GM21423 (cell line): Measurements from ENCODE around the gene HERC4.
"Not testable (repeated sequence)": the region's sequence is repeated elsewhere in the genome, so short reads cannot be mapped to it uniquely, and the experiment has no call there.

Experiments
- ATAC-seq: cut with Tn5 transposase; IDR thresholded peaks from one replicate; pipeline ENCODE4 v1.9.1; 2021; ENCODE audit warnings: mild to moderate bottlenecking, moderate library complexity; ENCODE audit not compliant: unreplicated experiment

The HERC4 gene

DNA sequence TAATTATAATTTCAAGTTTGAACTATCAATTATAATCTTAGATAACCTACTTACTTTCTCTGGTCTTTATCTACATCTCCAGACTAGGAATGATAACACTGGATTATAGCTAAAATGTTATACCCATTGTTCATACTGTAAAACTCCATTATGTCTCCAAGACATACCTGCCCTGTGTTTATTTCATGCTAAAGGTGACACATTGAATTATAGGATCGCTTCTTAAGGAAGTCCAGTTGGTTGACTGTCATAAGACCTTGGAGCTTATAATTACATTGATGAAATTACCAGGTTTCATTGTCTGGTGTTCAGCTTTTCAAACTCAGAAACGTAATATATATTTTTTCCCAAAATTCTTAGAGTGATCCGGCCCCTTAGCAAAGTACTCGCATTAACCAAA is 15.5 kb upstream of the HERC4 start:
- no peak for ATAC-seq

DNA sequence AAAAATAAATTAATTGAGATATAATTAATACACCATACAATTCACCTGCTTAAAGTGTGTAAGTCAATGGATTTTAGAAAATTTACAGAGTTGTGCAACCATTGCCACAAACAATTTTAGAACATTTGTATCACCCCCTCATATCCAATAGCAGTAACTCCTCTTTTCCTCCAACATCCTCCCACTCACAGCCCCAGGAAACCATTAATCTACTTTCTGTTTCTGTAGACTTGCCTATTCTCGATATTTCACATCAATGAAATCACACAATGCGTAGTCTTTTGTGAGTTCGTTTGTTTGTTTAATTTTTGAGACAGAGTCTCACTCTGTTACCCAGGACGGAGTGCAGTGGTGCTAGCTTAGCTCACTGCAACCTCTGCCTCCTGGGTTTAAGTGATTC is 13.7 kb upstream of the HERC4 start:
- ATAC-seq, result no peak

DNA sequence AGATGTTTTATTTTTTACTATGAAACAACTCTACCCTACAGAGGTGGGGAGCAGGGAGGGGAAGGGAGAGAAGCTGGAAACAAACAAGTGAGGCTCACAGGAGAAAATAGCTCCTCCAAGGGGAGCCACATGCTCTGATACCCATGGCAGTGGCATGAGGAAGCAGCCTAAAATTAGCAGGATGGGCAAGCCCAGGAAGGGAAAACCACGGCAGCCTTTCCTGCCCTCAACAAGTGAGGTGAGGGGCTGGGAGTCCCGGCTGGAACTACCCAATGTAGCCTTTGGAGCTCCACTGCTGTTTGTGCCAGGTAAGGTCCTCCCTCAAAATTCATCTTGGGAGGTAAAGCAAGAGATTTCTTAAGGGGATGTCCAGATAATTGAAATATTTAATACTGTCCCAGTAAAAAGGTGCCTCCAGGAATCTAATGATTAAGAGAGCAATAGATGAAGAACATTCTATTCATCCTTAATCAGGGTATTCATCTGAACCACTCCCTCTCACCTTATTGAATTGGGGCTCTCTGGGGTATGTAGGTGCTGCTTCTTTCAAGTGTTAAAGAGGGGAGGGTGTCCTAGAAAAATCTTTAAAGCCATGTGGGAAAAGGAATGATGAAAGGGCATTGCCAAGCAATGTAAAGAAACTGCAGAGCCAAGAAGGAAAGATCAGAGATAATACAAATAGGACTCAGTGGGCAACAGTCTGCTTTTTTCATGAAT is 12.8 kb upstream of the HERC4 start:
- ATAC-seq, result no peak

DNA sequence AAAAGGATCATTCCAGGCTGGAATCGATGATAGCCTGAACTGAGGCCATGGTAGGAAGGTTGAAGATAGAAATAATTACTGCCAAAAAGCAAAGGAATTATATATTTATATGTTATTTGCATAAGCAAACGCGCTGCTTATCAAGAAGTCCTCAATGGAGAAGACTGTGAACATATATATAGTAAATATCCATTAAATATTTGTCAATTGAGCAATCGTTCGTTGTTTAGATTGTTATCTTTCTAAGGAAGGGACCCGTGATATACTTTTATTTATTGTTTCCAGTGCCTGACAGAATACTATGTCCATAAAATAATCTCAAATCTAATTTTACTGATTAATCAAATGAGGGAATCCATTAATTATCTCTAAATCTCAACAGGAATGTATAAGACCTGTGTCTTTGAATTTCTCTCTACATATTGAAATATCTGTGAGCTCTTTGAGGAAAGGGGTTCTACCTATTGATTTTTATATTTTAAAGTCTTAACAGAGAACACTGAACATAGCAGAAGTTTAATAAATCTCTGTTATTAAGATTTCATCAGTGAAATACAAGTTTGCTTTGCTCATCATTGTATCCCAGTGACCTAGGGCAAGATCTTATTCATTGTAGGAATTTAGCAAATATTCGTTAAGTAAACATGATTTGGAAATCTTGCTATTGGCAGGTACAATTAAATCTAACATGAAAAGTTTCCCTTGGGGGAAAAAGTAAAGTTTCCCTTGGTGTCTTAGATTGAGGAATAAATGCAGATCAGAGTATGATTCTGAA is 12.0 kb upstream of the HERC4 start:
- no peak for ATAC-seq

DNA sequence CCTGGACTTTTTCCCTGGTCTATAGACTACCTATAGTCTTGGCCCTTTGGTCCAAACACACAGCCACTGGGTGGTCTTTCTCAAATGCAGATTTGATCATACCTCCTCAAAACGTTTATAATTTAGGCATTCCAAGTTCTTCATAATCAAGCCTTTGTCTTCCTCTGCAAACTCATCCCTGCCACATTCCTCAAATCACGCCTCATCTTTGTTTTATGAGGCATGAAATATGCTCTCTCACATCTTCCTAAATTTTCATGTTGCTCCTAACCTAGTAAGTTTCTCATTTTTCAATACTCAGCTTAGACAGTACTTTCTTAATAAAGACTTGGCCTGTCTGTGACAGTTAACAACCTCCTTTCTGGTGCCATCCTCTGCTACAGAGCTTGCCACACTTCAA is 10.9 kb upstream of the HERC4 start:
- no peak for ATAC-seq

DNA sequence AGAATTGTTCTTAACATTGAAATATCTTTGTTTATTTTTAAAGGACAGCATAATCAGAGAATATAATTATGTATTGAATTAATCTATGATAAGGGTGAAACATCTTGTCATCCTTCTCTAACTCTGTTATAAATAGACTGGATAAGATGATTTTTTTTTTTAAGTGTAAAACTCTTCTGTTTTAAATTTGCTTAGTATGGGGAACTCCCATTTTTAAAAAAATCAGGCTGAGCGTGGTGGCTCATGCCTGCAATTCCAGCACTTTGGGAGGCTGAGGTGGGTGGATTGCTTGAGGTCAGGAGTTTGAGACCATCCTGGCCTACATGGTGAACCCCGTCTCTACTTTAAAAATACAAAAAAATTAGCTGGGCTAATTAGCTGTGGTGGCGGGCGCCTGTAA is 9.4 kb upstream of the HERC4 start:
- ATAC-seq, result no peak

DNA sequence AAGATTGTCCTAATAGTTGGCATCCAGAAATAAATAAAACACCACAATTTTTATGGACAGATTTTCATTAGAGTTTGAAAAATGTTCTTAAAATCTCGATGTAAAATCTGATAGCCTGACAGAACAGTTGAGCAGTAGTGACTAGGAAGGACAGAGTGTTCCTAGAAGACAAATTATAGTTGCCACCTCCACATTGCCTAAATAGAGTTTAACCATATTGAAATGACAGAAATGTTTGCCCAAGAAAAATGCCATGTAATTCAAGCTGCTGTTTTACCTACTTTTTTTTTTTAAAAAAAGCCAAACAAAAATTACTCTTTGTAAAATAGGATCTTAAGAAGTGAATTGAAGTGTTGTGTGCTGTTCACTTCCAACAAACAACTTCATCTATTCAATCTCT is 8.9 kb upstream of the HERC4 start:
- no peak for ATAC-seq

DNA sequence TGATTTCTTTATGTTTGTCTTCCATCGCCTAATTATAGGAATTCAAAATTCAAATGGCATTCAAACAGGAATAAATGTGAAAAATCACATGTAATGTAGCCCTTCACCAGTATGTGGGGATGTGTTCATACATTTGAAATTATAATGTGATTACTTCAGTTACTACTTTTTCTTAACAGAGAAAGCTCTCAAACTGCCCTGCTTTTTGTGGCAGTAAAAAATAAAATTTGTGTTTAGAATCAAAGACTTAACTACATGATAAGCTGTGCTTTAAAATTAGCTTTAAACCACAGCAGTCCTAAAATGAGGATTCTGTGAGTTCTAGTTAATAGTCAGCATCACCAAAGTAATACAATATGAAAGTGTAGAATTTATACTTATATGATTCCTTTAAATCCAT is 7.8 kb upstream of the HERC4 start:
- no peak for ATAC-seq

DNA sequence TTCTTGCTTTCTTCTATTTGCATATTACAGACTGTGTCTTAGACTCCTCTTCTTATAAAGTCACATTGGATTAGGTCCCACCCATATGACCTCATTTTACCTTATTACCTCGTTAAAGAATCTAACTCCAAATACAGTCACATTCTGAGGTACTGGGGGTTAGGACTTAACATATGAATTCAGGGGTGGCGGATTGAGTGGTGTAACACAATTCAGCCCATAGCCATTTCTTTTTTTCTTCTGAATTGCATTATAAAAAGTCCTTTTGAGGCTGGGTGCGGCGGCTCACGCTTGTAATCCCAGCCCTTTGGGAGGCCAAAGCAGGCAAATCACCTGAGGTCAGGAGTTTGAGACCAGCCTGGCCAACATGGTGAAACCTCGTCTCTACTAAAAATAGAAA is 6.8 kb upstream of the HERC4 start:
- no peak for ATAC-seq

DNA sequence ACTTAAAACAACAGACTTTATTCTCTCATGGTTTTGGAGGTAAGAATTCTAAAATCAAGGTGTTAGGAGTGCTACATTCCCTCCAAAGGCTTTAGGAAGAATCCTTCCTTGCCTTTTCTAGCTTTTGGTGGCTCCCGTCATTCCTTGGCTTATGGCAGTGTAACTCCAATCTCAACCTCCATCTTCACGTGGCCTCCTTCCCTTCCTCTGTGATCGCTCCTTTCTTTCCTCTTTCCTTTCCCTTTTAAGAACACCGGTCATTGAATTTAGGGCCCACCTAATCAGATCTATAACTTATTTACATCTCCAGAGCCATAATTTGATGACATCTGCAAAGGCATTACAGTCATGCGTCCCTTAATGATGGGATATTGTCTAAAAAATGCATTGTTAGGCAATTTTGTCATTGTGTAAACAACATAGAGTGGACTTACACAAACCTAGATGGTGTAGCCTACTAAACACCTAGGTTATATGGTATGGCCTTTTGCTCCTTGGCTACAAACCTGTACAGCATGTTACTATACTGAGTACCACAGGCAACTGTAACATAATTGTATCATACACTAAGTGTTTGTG is 5.9 kb upstream of the HERC4 start:
- no peak for ATAC-seq

DNA sequence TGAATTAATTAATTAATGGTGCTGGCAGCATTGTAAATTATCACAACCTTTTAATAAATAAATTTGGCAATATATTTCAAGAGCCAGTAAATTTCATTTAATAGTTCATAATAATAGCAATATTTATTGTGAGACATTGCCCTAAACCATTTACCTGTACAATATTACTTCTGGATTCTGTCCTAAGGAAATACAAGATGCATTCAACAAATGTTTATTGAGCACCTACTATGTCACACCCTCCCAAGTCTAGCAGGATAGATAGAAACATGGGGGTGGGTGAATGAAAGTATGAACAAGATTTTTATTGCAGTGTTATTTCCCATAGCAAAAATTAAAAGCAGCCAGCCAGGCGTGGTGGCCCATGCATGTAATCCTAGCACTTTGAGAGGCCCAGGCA is 4.4 kb upstream of the HERC4 start:
- no peak for ATAC-seq

DNA sequence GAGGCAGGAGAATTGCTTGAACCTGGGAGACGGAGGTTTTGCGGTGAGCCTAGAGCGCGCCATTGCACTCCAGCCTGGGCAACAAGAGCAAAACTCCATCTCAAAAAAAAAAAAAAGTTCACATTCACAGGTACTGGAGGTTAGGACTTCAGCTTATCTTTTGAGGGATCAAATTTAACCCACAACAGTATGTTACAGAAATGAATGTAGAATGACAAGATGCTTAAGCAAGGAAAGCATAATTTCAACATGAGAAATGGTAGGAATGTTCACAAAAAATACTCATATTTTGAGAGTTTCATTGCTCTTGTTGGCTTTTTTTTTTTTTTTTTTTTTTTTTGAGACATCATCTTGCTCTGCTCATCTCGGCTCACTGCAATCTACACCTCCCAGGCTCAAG is 1.9 kb upstream of the HERC4 start:
- no peak for ATAC-seq

DNA sequence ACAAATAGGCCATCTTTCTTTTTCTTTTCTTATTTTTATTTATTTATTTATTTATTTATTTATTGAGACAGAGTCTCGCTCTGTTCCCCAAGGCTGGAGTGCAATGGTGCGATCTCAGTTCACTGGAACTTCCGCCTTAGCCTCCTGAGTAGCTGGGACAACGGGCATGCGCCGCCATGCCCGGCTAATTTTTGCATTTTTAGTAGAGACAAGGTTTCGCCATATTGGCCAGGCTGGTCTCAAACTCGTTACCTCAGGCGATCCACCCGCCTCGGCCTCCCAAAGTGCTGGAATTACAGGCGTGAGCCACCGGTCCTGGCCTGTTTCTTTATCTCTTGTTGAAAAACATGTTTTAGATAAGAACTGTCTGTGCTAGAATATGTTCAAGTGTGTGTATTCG is 998 bp upstream of the HERC4 start:
- ATAC-seq, result not testable (repeated sequence)

DNA sequence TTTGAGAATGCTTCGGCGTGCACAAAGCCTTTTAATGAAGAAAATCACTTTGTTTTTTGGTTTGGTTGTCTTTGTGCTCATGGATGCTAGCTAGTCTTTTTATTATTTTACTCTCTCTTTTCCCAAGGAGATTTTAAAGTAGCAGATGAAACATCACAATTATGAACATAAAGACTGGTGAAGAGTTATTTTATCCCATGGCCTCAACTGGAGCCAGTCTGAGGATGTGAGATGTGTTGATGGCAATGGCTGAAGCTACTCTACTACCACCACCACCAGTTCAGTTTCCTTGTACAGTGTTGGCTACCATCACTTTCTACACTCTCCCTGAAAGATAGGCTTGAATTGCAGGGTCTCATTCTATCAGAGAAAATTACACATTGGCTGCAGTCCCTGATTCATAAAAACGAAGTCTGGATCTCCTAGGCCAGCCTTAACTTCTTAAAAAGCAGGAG is 494 bp upstream of the HERC4 start:
- no peak for ATAC-seq

DNA sequence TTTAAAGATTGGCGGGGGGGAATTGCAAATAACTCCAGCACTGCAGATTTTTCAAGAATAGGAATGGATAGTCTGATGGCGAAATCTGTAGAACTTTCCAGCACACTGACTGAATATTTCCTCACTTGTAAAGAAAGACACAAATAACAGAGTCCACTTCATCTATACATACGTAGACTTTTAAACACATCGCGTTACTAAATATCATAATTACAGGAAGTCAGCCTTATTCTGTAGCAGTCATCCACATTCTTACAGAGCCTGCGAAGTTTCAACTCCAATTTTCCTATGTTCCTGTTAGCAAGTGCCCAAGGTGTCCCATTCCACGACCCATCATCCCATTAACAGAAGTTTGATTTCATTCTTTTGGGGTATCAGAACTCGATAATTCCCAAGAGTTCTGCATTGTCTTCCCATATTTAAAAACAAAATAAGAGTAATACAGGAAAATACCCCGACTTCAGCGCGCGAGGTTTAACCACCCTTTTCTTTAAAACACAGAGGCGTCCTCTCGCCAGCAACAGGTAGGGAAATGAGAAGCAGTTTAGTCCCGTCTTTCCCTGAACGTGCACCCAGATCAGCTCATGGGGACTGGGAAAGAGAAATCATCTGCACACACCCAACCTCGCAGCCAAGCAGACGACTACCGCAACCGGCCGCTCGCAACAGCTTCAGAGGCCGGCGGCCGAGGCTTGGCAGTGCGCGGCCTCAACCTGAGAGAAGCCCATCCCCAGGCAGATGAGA is 880 bp downstream of the HERC4 start:
- ATAC-seq, result no peak

DNA sequence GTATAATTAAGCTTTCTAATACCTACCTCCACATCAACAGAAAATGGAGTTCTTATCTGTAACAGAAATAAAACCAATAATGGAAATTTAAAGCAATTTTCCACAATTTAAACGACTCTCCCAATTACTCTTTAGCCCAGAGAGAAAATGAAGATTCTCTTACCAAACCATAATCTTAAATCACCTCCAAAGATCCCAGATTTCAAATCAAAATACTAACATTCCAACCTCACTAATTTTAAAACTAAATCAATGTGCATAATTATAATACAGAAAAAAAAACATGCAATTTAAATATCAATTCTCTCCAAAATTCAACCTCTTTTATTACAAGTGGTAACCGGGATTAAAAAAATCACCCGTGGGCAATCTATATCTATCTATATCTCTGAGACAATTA is 1.5 kb downstream of the HERC4 start:
- no peak for ATAC-seq

DNA sequence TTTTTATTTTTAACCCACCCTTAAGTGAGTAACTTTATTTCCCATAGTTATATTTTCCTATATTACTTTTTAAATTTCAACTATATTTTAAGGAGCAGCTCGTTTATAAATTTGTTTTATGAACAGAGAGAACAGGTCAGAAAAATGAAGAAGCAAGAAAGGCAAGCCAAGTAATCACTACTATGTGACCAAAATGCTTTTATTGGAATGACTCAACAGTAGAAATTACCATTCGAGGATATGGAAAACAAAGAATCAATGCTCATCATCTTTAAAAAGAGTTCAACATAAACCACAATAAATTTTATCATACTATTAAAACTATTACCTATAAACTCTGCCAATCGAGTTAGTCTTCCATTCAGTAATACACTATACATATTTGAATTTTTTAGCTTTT is 7.6 kb downstream of the HERC4 start:
- ATAC-seq, result no peak

DNA sequence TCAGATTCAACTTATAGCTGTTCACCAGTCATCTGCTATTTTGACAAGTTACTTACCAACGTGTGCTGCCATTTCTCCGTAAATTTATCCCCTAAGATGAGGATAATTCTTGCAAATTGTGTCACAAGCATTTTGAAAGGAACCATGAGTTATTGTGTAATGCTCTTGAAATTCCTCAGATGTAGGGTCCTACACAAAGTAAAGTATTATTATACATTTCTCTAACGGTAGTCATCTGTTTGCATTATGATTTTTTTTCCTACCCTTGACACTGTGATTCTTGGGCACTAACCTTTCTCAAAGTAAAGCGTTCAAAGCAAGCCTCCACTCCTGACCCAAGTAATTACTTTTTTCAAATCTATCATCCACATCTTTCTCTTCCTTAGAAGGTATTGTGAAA is 8.1 kb downstream of the HERC4 start:
- no peak for ATAC-seq

DNA sequence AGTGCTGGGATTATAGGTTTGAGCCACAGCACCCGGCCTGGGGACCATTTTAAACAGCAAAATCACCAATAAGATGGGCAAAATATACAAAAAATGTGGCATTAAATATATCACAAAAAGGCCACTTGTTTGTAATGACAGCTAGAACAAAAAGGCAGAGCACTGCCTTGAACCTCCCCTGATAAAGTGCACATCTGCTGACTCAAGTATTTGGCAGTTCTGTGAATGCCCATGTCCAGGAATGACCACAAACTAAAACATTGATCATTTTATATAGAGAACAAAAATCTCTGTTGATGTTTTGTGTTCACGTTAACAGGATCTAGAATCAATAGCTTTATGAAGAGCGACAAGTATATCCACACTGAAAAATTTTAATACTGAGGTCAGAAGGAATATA is 21.5 kb downstream of the HERC4 start:
- ATAC-seq, result no peak

DNA sequence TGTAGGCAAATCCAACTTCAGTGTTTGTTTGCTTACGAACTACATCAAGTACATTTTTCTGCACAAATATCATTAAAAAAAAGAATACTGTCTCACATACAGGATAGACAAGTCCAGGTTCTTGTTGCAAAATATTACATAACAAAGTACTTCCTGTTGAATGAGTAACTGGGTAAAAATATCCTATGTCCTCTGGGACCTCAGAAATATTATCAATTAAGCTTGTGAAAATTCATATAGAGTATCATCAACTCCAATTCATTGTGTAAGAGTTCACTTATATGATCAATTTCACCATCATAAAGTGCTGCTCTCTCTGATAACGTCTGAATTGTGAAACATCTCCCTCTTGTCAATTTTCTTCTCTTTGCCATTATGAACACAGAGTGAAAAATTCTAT is 22.6 kb downstream of the HERC4 start:
- ATAC-seq, result no peak

DNA sequence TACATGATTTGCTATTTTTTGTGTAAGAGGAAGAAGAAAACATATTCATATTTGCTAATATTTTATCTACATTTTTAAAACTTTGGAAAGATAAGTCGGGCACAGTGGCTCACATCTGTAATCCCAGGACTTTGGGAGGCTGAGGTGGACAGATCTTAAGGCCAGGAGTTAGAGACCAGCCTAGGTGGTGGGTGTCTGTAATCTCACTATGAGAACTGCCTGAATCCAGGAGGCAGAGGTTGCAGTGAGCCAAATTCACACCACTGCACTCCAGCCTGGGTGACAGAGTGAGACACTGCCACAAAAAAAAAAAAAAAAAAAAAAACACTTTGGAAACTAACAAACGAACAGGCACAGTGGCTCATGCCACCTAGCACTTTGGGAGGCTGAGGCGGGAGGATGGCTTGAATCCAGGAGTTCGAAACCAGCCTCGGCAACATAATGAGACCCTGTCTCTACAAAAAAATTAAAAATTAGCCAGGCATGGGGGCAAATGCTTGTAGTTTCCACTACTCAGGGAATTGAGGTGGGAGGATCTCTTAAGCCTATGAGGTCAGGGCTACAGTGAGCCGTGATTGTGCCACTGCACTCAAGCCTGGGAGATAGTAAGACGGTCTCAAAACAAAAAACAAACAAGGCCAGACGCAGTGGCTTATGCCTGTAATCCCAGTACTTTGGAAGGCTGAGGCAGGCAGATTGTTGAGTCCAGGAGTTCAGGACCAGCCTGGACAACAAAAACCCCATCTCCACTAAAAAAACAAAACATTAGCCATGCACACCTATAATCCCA is 25.6 kb downstream of the HERC4 start:
- ATAC-seq, result no peak
